Psoas muscle (tissue), 8 donors: ENCODE measurements around the gene MFAP3L. TPM values are rescaled to one million over a fixed set of nuclear protein-coding genes. Genes with fewer than 3 reads are reported as not detected.

Experiments used
- ATAC-seq, 4 donors: fragments of 200-7000 bp; cut with Tn5 transposase; one replicate each; pipeline ENCODE4 v1.9.1; 2020; ENCODE audit warnings: moderate library complexity in 3 of 4, mild to moderate bottlenecking in 2 of 4
- DNase-seq, 2 donors: peaks; one replicate each; pipeline ENCODE4 v3.0.0-alpha.2; 2020
- H3K27ac ChIP-seq: fragments of 200-600 bp; one replicate; pipeline ENCODE4 v1.8.0; 2022
- H3K27me3 ChIP-seq, 3 donors: fragments of 200-600 bp in 1 of 3; one replicate each; pipeline versions ENCODE4 v1.6.1 to v1.8.0; 2013 to 2022; ENCODE audit warnings: low read length in 2 of 3, mild to moderate bottlenecking in 2 of 3, moderate library complexity in 1 of 3; ENCODE audit not compliant: insufficient read depth in 3 of 3
- H3K36me3 ChIP-seq, 2 donors: fragments of 200-600 bp in 1 of 2; one replicate each; pipeline versions ENCODE4 v1.6.1 to v1.8.0; 2013 to 2022; ENCODE audit warnings: low read depth in 1 of 2, mild to moderate bottlenecking in 1 of 2, moderate library complexity in 1 of 2; ENCODE audit not compliant: insufficient read depth in 1 of 2
- H3K4me1 ChIP-seq: fragments of 200-600 bp; one replicate; pipeline ENCODE4 v1.8.0; 2022
- H3K4me3 ChIP-seq: fragments of 200-600 bp; one replicate; pipeline ENCODE4 v1.8.0; 2022; ENCODE audit warnings: mild to moderate bottlenecking
- H3K9me3 ChIP-seq: fragments of 200-600 bp; one replicate; pipeline ENCODE4 v1.8.0; 2022
- CTCF ChIP-seq: fragments of 200-600 bp; IDR thresholded peaks from one replicate; pipeline ENCODE4 v1.8.0; 2022; ENCODE audit warnings: antibody characterized with exemption
- WGBS, 3 donors: extraction: QIAGEN DNeasy Blood & Tissue Kit; methylation state at CpG; one replicate each; pipeline versions ENCODE4 v1.1.6 to v1.1.7; 2013; 5-methylcytosine and 5-hydroxymethylcytosine counted together
- intact Hi-C, 2 donors: fragments of 100-400 bp; cut with DNase I; formaldehyde crosslinking; loops; one replicate each; pipeline versions ENCODE4 v1.11.0 to v1.14.2; 2022
- polyA plus RNA-seq, 3 donors: library from polyadenylated mRNA; stranded (reverse); fragments of 200-250 nt; gene quantifications; one replicate each; pipeline ENCODE4 v1.2.3, GENCODE V29; 2013
- total RNA-seq, 4 donors: library from RNA; stranded (reverse); fragmentation: NEBNext Ultra II Directional in 2 of 4; extraction: Animal tissue kit (Norgen Biotek cat#: 25700) in 2 of 4; gene quantifications; one replicate each; pipeline versions ENCODE4 v1.2.1 to v1.2.4, GENCODE V29; 2021 to 2023
- donor health status: healthy with polysubstance abuse.
- donor health status: DM: no; HTN: no; CAD: no; lungs with moderate emphysema.
- donor health status: Bipolar disorder and iron deficiency.
- donor health status: healthy.
- donor health status: DM: yes; HTN: yes; CAD: no.
- donor health status: DM: no; HTN: no; CAD: no.
- donor health status: DM: no; HTN: no; CAD: no.
- donor health status: DM: yes; HTN: yes; CAD: no.

Gene MFAP3L
- total and polyA plus RNA-seq, 7 donors: 1.8 to 20.1 (median 2.5) TPM

- Histone ChIP-seq H3K27me3 (no peaks in the 10 kb centered on the region), H3K9me3 (no peaks in the 10 kb centered on the region), H3K36me3 (no peaks in the 10 kb centered on the region), H3K27ac (no peak overlapping the region), H3K4me3 (no peak overlapping the region), H3K4me1 (no peaks in the 10 kb centered on the region)
- TF ChIP-seq CTCF: no peak
- intact Hi-C loops: no loop called here
- DNase-seq (no peak), ATAC-seq (no peak)
- WGBS, 3 donors: 57 to 72% (median 59%) methylated on average over 2 of the region's 2 CpGs
These were observed 26.3 kb downstream of the MFAP3L start for GRCh38 chr4:169999923-170000322.

- intact Hi-C loops: no loop called here
- TF ChIP-seq CTCF: no peak
- 78 to 85% (median 83%) methylated on average over 1 of the region's 1 CpG for WGBS, 3 donors
These were observed 27.2 kb downstream of the MFAP3L start for GRCh38 chr4:169998981-169999380.

GRCh38 chr4:169996379-169997240 is 29.6 kb downstream of the MFAP3L start:
- Histone ChIP-seq H3K27ac (no peak overlapping the region), H3K9me3 (no peaks in the 10 kb centered on the region), H3K4me1 (no peaks in the 10 kb centered on the region), H3K27me3 (no peaks in the 10 kb centered on the region), H3K36me3 (no peaks in the 10 kb centered on the region), H3K4me3 (no peak overlapping the region)
- no peak for DNase-seq
- TF ChIP-seq CTCF: no peak
- ATAC-seq: no peak
- 69 to 77% (median 77%) methylated on average over 10 of the region's 10 CpGs for WGBS, 3 donors
- intact Hi-C loops: no loop called here

More at GRCh38 chr4:169998981-169999380, 27.2 kb downstream of the MFAP3L start:
- ATAC-seq: no peak
- H3K4me1 ChIP-seq: no peaks in the 10 kb centered on the region
- H3K27ac ChIP-seq: no peak overlapping the region
- no peak overlapping the region for H3K4me3 ChIP-seq
- H3K9me3 ChIP-seq: no peaks in the 10 kb centered on the region
- DNase-seq: no peak
- no peaks in the 10 kb centered on the region for H3K27me3 ChIP-seq
- H3K36me3 ChIP-seq: no peaks in the 10 kb centered on the region

- 23 to 46% (median 28%) methylated on average over 9 of the region's 9 CpGs for WGBS, 3 donors
- intact Hi-C loops: no loop called here
These were observed 32.7 kb downstream of the MFAP3L start for GRCh38 chr4:169993531-169993930.

More at GRCh38 chr4:169993531-169993930, 32.7 kb downstream of the MFAP3L start:
- Histone ChIP-seq H3K27me3 (no peaks in the 10 kb centered on the region), H3K36me3 (no peaks in the 10 kb centered on the region), H3K9me3 (no peaks in the 10 kb centered on the region), H3K4me1 (no peaks in the 10 kb centered on the region), H3K27ac (no peak overlapping the region), H3K4me3 (no peak overlapping the region)
- DNase-seq: no peak
- ATAC-seq: no peak
- no peak for TF ChIP-seq CTCF
